Effector CD4-positive, alpha-beta T cell (primary cell): ENCODE measurements around the gene B3GAT1.

Experiments used
- DNase-seq: peaks from one replicate; pipeline ENCODE4 v3.0.0-alpha.2; 2020

B3GAT1 gene

GRCh38 chr11:134441706-134442105 is 29.7 kb upstream of the B3GAT1 start:
- DNase-seq: no peak

- no peak for DNase-seq
These were observed 29.2 kb upstream of the B3GAT1 start for GRCh38 chr11:134441281-134441680.

GRCh38 chr11:134440851-134441250 is 28.8 kb upstream of the B3GAT1 start:
- DNase-seq: no peak

GRCh38 chr11:134438542-134439537 is 26.8 kb upstream of the B3GAT1 start:
- no peak for DNase-seq

- DNase-seq: no peak
These were observed 25.8 kb upstream of the B3GAT1 start for GRCh38 chr11:134437821-134438220.

- no peak for DNase-seq
These were observed 24.7 kb upstream of the B3GAT1 start for GRCh38 chr11:134436781-134437180.

GRCh38 chr11:134433806-134434205 is 21.8 kb upstream of the B3GAT1 start:
- DNase-seq: no peak

GRCh38 chr11:134433251-134433650 is 21.2 kb upstream of the B3GAT1 start:
- DNase-seq: no peak

GRCh38 chr11:134432776-134433175 is 20.7 kb upstream of the B3GAT1 start:
- no peak for DNase-seq

GRCh38 chr11:134429106-134429505 is 17.1 kb upstream of the B3GAT1 start:
- DNase-seq: no peak

- DNase-seq: no peak
These were observed 13.9 kb upstream of the B3GAT1 start for GRCh38 chr11:134425816-134426536.

- no peak for DNase-seq
These were observed 13.4 kb upstream of the B3GAT1 start for GRCh38 chr11:134425413-134425812.

GRCh38 chr11:134423106-134423505 is 11.1 kb upstream of the B3GAT1 start:
- DNase-seq: no peak

- no peak for DNase-seq
These were observed 6.1 kb upstream of the B3GAT1 start for GRCh38 chr11:134417871-134418840.

GRCh38 chr11:134416726-134417125 is 4.7 kb upstream of the B3GAT1 start:
- DNase-seq: no peak

- no peak for DNase-seq
These were observed 3.0 kb upstream of the B3GAT1 start for GRCh38 chr11:134414766-134415765.

GRCh38 chr11:134413826-134414731 is 2.0 kb upstream of the B3GAT1 start:
- DNase-seq: no peak

- no peak for DNase-seq
These were observed 1.2 kb upstream of the B3GAT1 start for GRCh38 chr11:134413043-134413825.

GRCh38 chr11:134410766-134411165 is 1.3 kb downstream of the B3GAT1 start:
- no peak for DNase-seq
